Endodermal cell (in vitro differentiated cells): ENCODE measurements around the gene COL21A1. TPM values are rescaled to one million over a fixed set of nuclear protein-coding genes. Genes with fewer than 3 reads are reported as not detected.

Source experiments
- DNase-seq: peaks from one replicate; pipeline ENCODE4 v3.0.0-alpha.2; 2017
- H3K27ac ChIP-seq: 2 replicates; pipeline ENCODE4 v1.5.1; 2013; ENCODE audit warnings: mild to moderate bottlenecking, low read depth, low read length, moderate library complexity
- H3K27me3 ChIP-seq: 2 replicates; pipeline ENCODE4 v1.6.1; 2013; ENCODE audit warnings: mild to moderate bottlenecking, low read length, moderate library complexity; ENCODE audit not compliant: insufficient read depth, control insufficient read depth, poor library complexity, severe bottlenecking
- H3K36me3 ChIP-seq: 2 replicates; pipeline ENCODE4 v1.7.0; 2013; ENCODE audit warnings: mild to moderate bottlenecking, low read length, moderate library complexity; ENCODE audit not compliant: control insufficient read depth, insufficient read depth
- H3K4me1 ChIP-seq: one replicate; pipeline ENCODE4 v1.7.0; 2013; ENCODE audit warnings: low read length; ENCODE audit not compliant: control insufficient read depth, insufficient read depth
- H3K4me3 ChIP-seq: 2 replicates; pipeline ENCODE4 v1.5.1; 2013; ENCODE audit warnings: mild to moderate bottlenecking, low read length, moderate library complexity
- H3K9ac ChIP-seq: 2 replicates; pipeline ENCODE4 v1.6.1; 2013; ENCODE audit warnings: mild to moderate bottlenecking, low read length, moderate library complexity; ENCODE audit not compliant: poor library complexity, severe bottlenecking; ENCODE audit errors: extremely low read depth
- H3K9me3 ChIP-seq: 2 replicates; pipeline ENCODE4 v1.6.1; 2013; ENCODE audit warnings: mild to moderate bottlenecking, low read length, moderate library complexity; ENCODE audit not compliant: control insufficient read depth
- H3K27ac Mint-ChIP-seq: 2 replicates; pipeline ENCODE4 v1.8.0; 2020; ENCODE audit warnings: mixed read lengths
- H3K27me3 Mint-ChIP-seq: 2 replicates; pipeline ENCODE4 v1.8.0; 2021; ENCODE audit warnings: mild to moderate bottlenecking, mixed read lengths; ENCODE audit not compliant: insufficient read depth
- H3K36me3 Mint-ChIP-seq: 2 replicates; pipeline ENCODE4 v1.8.0; 2020; ENCODE audit warnings: low read depth, mixed read lengths
- H3K4me1 Mint-ChIP-seq: 2 replicates; pipeline ENCODE4 v1.8.0; 2020; ENCODE audit warnings: mixed read lengths
- H3K4me3 Mint-ChIP-seq: 2 replicates; pipeline ENCODE4 v1.8.0; 2020; ENCODE audit warnings: mild to moderate bottlenecking, moderate library complexity, mixed read lengths
- H3K9me3 Mint-ChIP-seq: 2 replicates; pipeline ENCODE4 v1.8.0; 2020; ENCODE audit warnings: mild to moderate bottlenecking, mixed read lengths
- CTCF ChIP-seq: fragments of 200-600 bp; sonication (generic); conservative IDR thresholded peaks from 2 replicates; pipeline ENCODE4 v1.5.0; 2021; ENCODE audit warnings: antibody characterized with exemption, mild to moderate bottlenecking
- WGBS, 2 experiments: methylation state at CpG; one replicate each; pipeline versions ENCODE4 v1.1.5 to v1.1.7; 2013; ENCODE audit warnings: missing lambda C conversion rate in 2 of 2, mixed read lengths in 1 of 2; ENCODE audit not compliant: insufficient coverage in 1 of 2, insufficient read length in 1 of 2; 5-methylcytosine and 5-hydroxymethylcytosine counted together
- total RNA-seq, 2 donors: library from RNA; stranded (reverse); fragmentation: NEBNext Ultra II Directional in 1 of 2; extraction: Animal tissue kit (Norgen Biotek cat#: 25700) in 1 of 2; gene quantifications; 2 replicates in 1 of 2; 3 replicates in 1 of 2; pipeline ENCODE4 v1.2.1, GENCODE V29; 2021

COL21A1 gene
- total RNA-seq, 2 donors from 2014 or later: 0.71 to 1.9 TPM

DNA sequence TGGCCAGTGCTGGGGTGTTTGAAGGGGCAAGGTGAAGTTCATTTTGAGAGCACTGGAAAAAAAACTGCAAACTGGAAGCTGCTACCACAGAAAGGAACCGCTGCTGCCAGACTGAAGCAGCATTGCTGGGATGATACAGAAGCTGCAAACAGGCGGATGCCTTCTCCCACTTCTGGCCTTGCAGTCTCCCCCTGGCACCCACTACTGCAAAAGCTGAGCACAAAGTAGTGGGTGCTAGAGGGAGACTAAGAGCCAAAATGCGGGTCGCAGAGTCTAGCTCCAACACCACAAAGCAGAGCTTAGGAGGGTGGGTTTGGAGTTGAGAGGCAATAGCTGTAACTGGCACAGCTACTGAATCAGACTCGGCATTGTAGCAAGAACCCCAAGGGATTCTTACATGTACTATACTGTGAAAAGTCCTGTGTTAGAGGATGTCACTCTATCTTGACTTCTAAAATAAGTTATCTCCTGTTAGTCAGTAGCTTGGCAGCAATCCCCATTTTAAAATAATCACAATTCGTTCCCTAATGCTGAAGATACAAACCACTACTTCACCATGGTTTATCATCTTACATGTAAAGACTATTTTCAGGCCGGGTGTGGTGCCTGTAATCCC is 44.0 kb upstream of the COL21A1 start:
- Histone ChIP-seq H3K4me3 (no peak overlapping the region), H3K27ac (no peak overlapping the region), H3K27me3 (no peaks in the 10 kb centered on the region), H3K4me1 (peaks cover 6% of the 10 kb centered on the region), H3K9me3 (peaks cover 13% of the 10 kb centered on the region), H3K36me3 (no peaks in the 10 kb centered on the region), H3K9ac (no peak overlapping the region)
- 79 to 89% methylated on average over 6 to 7 of the region's 7 CpGs for WGBS, 2 experiments
- Mint-ChIP-seq H3K27ac (no peak overlapping the region), H3K9me3 (peaks cover 3% of the 10 kb centered on the region), H3K4me3 (no peak overlapping the region), H3K4me1 (peaks cover 7% of the 10 kb centered on the region), H3K36me3 (no peaks in the 10 kb centered on the region), H3K27me3 (no peaks in the 10 kb centered on the region)
- no peak for TF ChIP-seq CTCF
- no peak for DNase-seq

- peaks cover 13% of the 10 kb centered on the region for H3K9me3 ChIP-seq
- peaks cover 12% of the 10 kb centered on the region for H3K4me1 Mint-ChIP-seq
- H3K27me3 Mint-ChIP-seq: no peaks in the 10 kb centered on the region
- peaks cover 6% of the 10 kb centered on the region for H3K4me1 ChIP-seq
- H3K36me3 Mint-ChIP-seq: no peaks in the 10 kb centered on the region
- no peak overlapping the region for H3K4me3 Mint-ChIP-seq
- peaks cover 3% of the 10 kb centered on the region for H3K9me3 Mint-ChIP-seq
- H3K27ac ChIP-seq: no peak overlapping the region
- WGBS, 2 experiments: 93 to 96% methylated on average over 6 of the region's 6 CpGs
- H3K27ac Mint-ChIP-seq: no peak overlapping the region
- H3K9ac ChIP-seq: no peak overlapping the region
- no peak overlapping the region for H3K4me3 ChIP-seq
- H3K36me3 ChIP-seq: no peaks in the 10 kb centered on the region
- H3K27me3 ChIP-seq: no peaks in the 10 kb centered on the region
- TF ChIP-seq CTCF: no peak
- DNase-seq: no peak
These were observed 42.3 kb upstream of the COL21A1 start for GRCh38 chr6:56289721-56290120.

GRCh38 chr6:56288347-56288746 is 41.0 kb upstream of the COL21A1 start:
- no peak overlapping the region for H3K27ac ChIP-seq
- Mint-ChIP-seq H3K27ac (no peak overlapping the region), H3K9me3 (peaks cover 3% of the 10 kb centered on the region), H3K4me3 (no peak overlapping the region), H3K27me3 (no peaks in the 10 kb centered on the region), H3K4me1 (peaks cover 12% of the 10 kb centered on the region), H3K36me3 (no peaks in the 10 kb centered on the region)
- WGBS, 2 experiments: 78 to 81% methylated on average over 1 of the region's 2 CpGs
- DNase-seq: no peak
- H3K4me3 ChIP-seq: no peak overlapping the region
- H3K9ac ChIP-seq: no peak overlapping the region
- no peaks in the 10 kb centered on the region for H3K27me3 ChIP-seq
- no peaks in the 10 kb centered on the region for H3K36me3 ChIP-seq
- H3K9me3 ChIP-seq: peaks cover 13% of the 10 kb centered on the region
- TF ChIP-seq CTCF: no peak
- peaks cover 6% of the 10 kb centered on the region for H3K4me1 ChIP-seq
